CD8-positive, alpha-beta memory T cell (primary cell): ENCODE measurements around the gene SLC18A2. TPM values are rescaled to one million over a fixed set of nuclear protein-coding genes. Genes with fewer than 3 reads are reported as not detected.

ENCODE experiments used
- CTCF ChIA-PET: fragments of 350-600 bp; sonication (Branson Sonifier 250); formaldehyde crosslinking; loops from one replicate; lab custom pipeline; 2021; ENCODE audit warnings: antibody characterized with exemption; lab: Charles Lee
- POLR2A ChIA-PET: fragments of 350-600 bp; sonication (Branson Sonifier 250); formaldehyde crosslinking; loops from one replicate; lab custom pipeline; 2021; ENCODE audit warnings: antibody characterized with exemption; lab: Charles Lee
- DNase-seq, 5 donors: peaks; one replicate each; pipeline versions ENCODE4 v3.0.0 to v3.0.0-alpha.2; 2020 to 2022; ENCODE audit warnings: mixed read lengths in 1 of 5
- H3K27ac ChIP-seq: one replicate; pipeline ENCODE4 v1.7.0; 2013; ENCODE audit warnings: low read depth, mild to moderate bottlenecking, low read length, moderate library complexity
- H3K27me3 ChIP-seq: 2 replicates; pipeline ENCODE4 v1.7.0; 2013; ENCODE audit warnings: low read length, mild to moderate bottlenecking; ENCODE audit not compliant: insufficient read depth, poor library complexity, severe bottlenecking
- H3K36me3 ChIP-seq: 2 replicates; pipeline ENCODE4 v1.7.0; 2013; ENCODE audit warnings: mild to moderate bottlenecking, low read length, moderate library complexity; ENCODE audit not compliant: insufficient read depth
- H3K4me1 ChIP-seq: 2 replicates; pipeline ENCODE4 v1.7.0; 2013; ENCODE audit warnings: mild to moderate bottlenecking, low read length, moderate library complexity; ENCODE audit not compliant: insufficient read depth
- H3K4me3 ChIP-seq: 2 replicates; pipeline ENCODE4 v1.7.0; 2013; ENCODE audit warnings: mild to moderate bottlenecking, low read length
- H3K9me3 ChIP-seq: 2 replicates; pipeline ENCODE4 v1.7.0; 2013; ENCODE audit warnings: mild to moderate bottlenecking, low read length
- H3K27ac Mint-ChIP-seq, 8 donors: one replicate each; pipeline ENCODE4 v1.8.0; 2020 to 2021; ENCODE audit warnings: mixed read lengths in 8 of 8, mild to moderate bottlenecking in 6 of 8, inconsistent platforms in 3 of 8, moderate library complexity in 3 of 8
- H3K27me3 Mint-ChIP-seq, 2 donors: one replicate each; pipeline ENCODE4 v1.8.0; 2020 to 2021; ENCODE audit warnings: mixed read lengths in 2 of 2, mild to moderate bottlenecking in 1 of 2, moderate library complexity in 1 of 2
- H3K36me3 Mint-ChIP-seq, 3 donors: one replicate each; pipeline ENCODE4 v1.8.0; 2020 to 2021; ENCODE audit warnings: mixed read lengths in 3 of 3, inconsistent platforms in 1 of 3, mild to moderate bottlenecking in 1 of 3
- H3K4me1 Mint-ChIP-seq, 3 donors: one replicate each; pipeline ENCODE4 v1.8.0; 2020 to 2021; ENCODE audit warnings: mixed read lengths in 3 of 3, inconsistent platforms in 1 of 3, mild to moderate bottlenecking in 1 of 3
- H3K4me3 Mint-ChIP-seq, 7 donors: one replicate each; pipeline ENCODE4 v1.8.0; 2020 to 2021; ENCODE audit warnings: mixed read lengths in 7 of 7, mild to moderate bottlenecking in 6 of 7, moderate library complexity in 4 of 7, inconsistent platforms in 2 of 7
- H3K9me3 Mint-ChIP-seq, 5 donors: one replicate each; pipeline ENCODE4 v1.8.0; 2020 to 2022; ENCODE audit warnings: mixed read lengths in 5 of 5, mild to moderate bottlenecking in 3 of 5, moderate library complexity in 2 of 5, inconsistent platforms in 1 of 5
- polyA plus RNA-seq: library from polyadenylated mRNA; unstranded; fragments of 300-500 nt; fragmentation: Illumina TruSeq; gene quantifications from one replicate; pipeline ENCODE4 v1.2.3, GENCODE V29; 2021
- total RNA-seq, 2 experiments: library from RNA; stranded (reverse); gene quantifications; one replicate each; pipeline ENCODE4 v1.2.3, GENCODE V29; 2021

The SLC18A2 gene
- total and polyA plus RNA-seq, 3 experiments from 2014 or later: 0.07 to 0.08 TPM; not detected in 1

DNA sequence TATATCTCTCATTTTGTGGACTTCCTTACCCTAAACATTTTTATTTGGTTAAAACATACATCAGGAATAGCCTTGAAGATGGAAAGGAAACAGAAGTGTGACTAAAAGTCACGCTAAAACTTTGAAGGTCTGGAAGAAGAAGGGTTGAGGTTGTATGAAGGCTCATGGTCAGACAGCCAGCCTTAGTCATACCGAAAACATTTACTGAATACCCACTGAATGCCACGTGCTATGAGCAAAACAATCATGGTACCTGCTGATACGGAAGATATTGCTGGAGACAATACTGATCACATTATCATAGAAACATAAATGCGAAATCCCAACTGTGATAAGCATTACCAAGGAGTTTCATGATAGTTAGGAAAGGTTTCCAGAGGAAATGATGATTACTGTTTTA is 70.3 kb downstream of the SLC18A2 start:
- Histone ChIP-seq H3K36me3 (no peaks in the 10 kb centered on the region), H3K4me1 (no peaks in the 10 kb centered on the region), H3K4me3 (no peak overlapping the region), H3K27ac (no peak overlapping the region), H3K9me3 (no peaks in the 10 kb centered on the region), H3K27me3 (no peaks in the 10 kb centered on the region)
- Mint-ChIP-seq H3K9me3 (no peaks in the 10 kb centered on the region), H3K4me1 (peaks cover 21 to 53% (median 49%) of the 10 kb centered on the region in 3 donors), H3K27ac (no peak overlapping the region), H3K27me3 (no peaks in the 10 kb centered on the region), H3K36me3 (peaks cover 10 to 45% (median 25%) of the 10 kb centered on the region in 3 donors), H3K4me3 (no peak overlapping the region)
- CTCF ChIA-PET: no interaction called here
- no peak for DNase-seq
- POLR2A ChIA-PET: no interaction called here

- CTCF ChIA-PET: no interaction called here
- peaks cover 10 to 51% (median 25%) of the 10 kb centered on the region in 3 donors for H3K36me3 Mint-ChIP-seq
These were observed 71.5 kb downstream of the SLC18A2 start for GRCh38 chr10:117312430-117312829.

DNA sequence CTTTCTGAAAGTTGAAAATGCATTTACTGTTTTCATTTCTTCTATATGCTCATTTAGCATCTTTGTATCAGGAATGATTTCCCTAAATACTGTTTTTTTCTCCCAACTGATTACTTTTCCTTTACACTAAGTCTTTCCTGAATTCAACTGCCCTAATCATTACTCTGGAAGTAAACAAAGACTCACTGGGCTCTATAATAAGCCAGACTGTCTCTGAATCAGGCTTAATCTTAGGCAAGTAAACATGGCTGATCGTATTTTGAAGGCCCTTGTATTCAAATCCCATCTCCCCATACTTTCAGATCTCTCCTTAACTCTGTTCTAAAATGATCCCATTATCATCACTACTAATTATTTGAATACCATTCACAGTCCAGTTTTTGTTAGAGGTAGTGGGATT is 72.7 kb downstream of the SLC18A2 start:
- no peak overlapping the region for H3K4me3 ChIP-seq
- DNase-seq: no peak
- Mint-ChIP-seq H3K27ac (no peak overlapping the region), H3K4me3 (no peak overlapping the region), H3K36me3 (peaks cover 14 to 61% (median 28%) of the 10 kb centered on the region in 3 donors), H3K27me3 (no peaks in the 10 kb centered on the region), H3K9me3 (no peaks in the 10 kb centered on the region), H3K4me1 (peaks cover 20 to 49% (median 45%) of the 10 kb centered on the region in 3 donors)
- no peak overlapping the region for H3K27ac ChIP-seq
- no peaks in the 10 kb centered on the region for H3K4me1 ChIP-seq
- no peaks in the 10 kb centered on the region for H3K36me3 ChIP-seq
- H3K9me3 ChIP-seq: no peaks in the 10 kb centered on the region
- H3K27me3 ChIP-seq: no peaks in the 10 kb centered on the region
- CTCF ChIA-PET: no interaction called here
- POLR2A ChIA-PET: no interaction called here

More at GRCh38 chr10:117312430-117312829, 71.5 kb downstream of the SLC18A2 start:
- Mint-ChIP-seq H3K27ac (no peak overlapping the region), H3K27me3 (no peaks in the 10 kb centered on the region), H3K4me1 (peaks cover 20 to 53% (median 49%) of the 10 kb centered on the region in 3 donors), H3K4me3 (no peak overlapping the region), H3K9me3 (no peaks in the 10 kb centered on the region)
- no peaks in the 10 kb centered on the region for H3K4me1 ChIP-seq
- no peak overlapping the region for H3K4me3 ChIP-seq
- H3K27me3 ChIP-seq: no peaks in the 10 kb centered on the region
- no peaks in the 10 kb centered on the region for H3K9me3 ChIP-seq
- POLR2A ChIA-PET: no interaction called here
- no peaks in the 10 kb centered on the region for H3K36me3 ChIP-seq
- no peak for DNase-seq
- no peak overlapping the region for H3K27ac ChIP-seq

GRCh38 chr10:117316701-117317100 is 75.8 kb downstream of the SLC18A2 start:
- no peak for DNase-seq
- Mint-ChIP-seq H3K27ac (no peak overlapping the region), H3K9me3 (no peaks in the 10 kb centered on the region), H3K4me1 (peaks cover 14 to 42% (median 34%) of the 10 kb centered on the region in 3 donors), H3K27me3 (no peaks in the 10 kb centered on the region), H3K36me3 (peaks cover 11 to 49% (median 23%) of the 10 kb centered on the region in 3 donors), H3K4me3 (no peak overlapping the region)
- no peaks in the 10 kb centered on the region for H3K27me3 ChIP-seq
- no peak overlapping the region for H3K4me3 ChIP-seq
- H3K36me3 ChIP-seq: no peaks in the 10 kb centered on the region
- H3K4me1 ChIP-seq: no peaks in the 10 kb centered on the region
- no peak overlapping the region for H3K27ac ChIP-seq
- no peaks in the 10 kb centered on the region for H3K9me3 ChIP-seq
- ChIA-PET CTCF (interaction anchor here (0.7 to 1.2 kb wide), 2 partner anchors 11 to 100 kb away, joined by 3 read pairs; no protein-coding TSS in a partner anchor), POLR2A (no interaction called here)

- H3K4me3 Mint-ChIP-seq: no peak overlapping the region
- CTCF ChIA-PET: interaction anchor here (1.3 to 3.0 kb wide), 4 partner anchors 23 to 102 kb away, joined by 3 to 24 read pairs (median 4); no protein-coding TSS in a partner anchor
- Histone ChIP-seq H3K27ac (no peak overlapping the region), H3K27me3 (no peaks in the 10 kb centered on the region), H3K36me3 (no peaks in the 10 kb centered on the region), H3K4me1 (no peaks in the 10 kb centered on the region), H3K9me3 (no peaks in the 10 kb centered on the region), H3K4me3 (no peak overlapping the region)
- H3K36me3 Mint-ChIP-seq: peaks cover 4 to 28% (median 9%) of the 10 kb centered on the region in 3 donors
- H3K9me3 Mint-ChIP-seq: no peaks in the 10 kb centered on the region
- POLR2A ChIA-PET: interaction anchor here (0.6 kb wide), 1 partner anchor 81 kb away, joined by 4 read pairs; no protein-coding TSS in a partner anchor
- H3K27ac Mint-ChIP-seq: peak overlapping the region in 1 of 8 donors; percentile 28
- no peaks in the 10 kb centered on the region for H3K27me3 Mint-ChIP-seq
- peaks cover 16 to 42% (median 26%) of the 10 kb centered on the region in 3 donors for H3K4me1 Mint-ChIP-seq
- no peak for DNase-seq
These were observed 78.0 kb downstream of the SLC18A2 start for GRCh38 chr10:117318909-117319308.

GRCh38 chr10:117320050-117320665 is 79.2 kb downstream of the SLC18A2 start:
- POLR2A ChIA-PET: interaction anchor here (0.5 kb wide), 1 partner anchor 1725 kb away, joined by 4 read pairs; no protein-coding TSS in a partner anchor
- Mint-ChIP-seq H3K4me3 (no peak overlapping the region), H3K36me3 (peaks cover 4 to 21% (median 5%) of the 10 kb centered on the region in 3 donors), H3K27me3 (no peaks in the 10 kb centered on the region), H3K27ac (peak overlapping the region in 1 of 8 donors; percentile 20), H3K9me3 (no peaks in the 10 kb centered on the region), H3K4me1 (peaks cover 16 to 47% (median 29%) of the 10 kb centered on the region in 3 donors)
- H3K27me3 ChIP-seq: no peaks in the 10 kb centered on the region
- CTCF ChIA-PET: interaction anchor here (0.7 to 3.0 kb wide), 6 partner anchors 11 to 104 kb away, joined by 3 to 24 read pairs (median 4); no protein-coding TSS in a partner anchor
- H3K36me3 ChIP-seq: no peaks in the 10 kb centered on the region
- peak in 1 of 5 donors; percentile 5 for DNase-seq
- no peaks in the 10 kb centered on the region for H3K9me3 ChIP-seq
- no peak overlapping the region for H3K4me3 ChIP-seq
- no peaks in the 10 kb centered on the region for H3K4me1 ChIP-seq
- H3K27ac ChIP-seq: no peak overlapping the region

DNA sequence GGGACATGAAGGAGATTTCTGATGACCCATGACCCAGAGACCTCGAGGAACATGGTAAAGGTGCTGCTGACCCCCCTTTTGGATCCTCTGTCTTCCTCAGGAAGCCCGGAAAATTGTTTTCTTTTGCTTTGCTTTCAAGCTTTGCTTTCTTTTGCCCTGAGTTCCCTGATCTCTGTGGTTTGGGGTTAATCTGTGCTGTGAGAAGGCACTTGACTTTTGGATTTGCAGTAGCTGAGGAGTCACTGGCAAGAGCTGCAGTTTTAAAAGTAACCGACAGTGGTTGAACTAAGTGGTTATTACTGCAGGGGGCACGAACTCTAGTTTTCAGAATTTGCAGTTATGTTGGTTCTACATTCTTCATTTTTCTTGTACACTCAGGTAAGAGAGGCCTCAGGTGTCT is 81.3 kb downstream of the SLC18A2 start:
- H3K4me1 Mint-ChIP-seq: peaks cover 21 to 63% (median 42%) of the 10 kb centered on the region in 3 donors
- peaks cover 3 to 20% (median 4%) of the 10 kb centered on the region in 3 donors for H3K36me3 Mint-ChIP-seq
- Histone ChIP-seq H3K27ac (no peak overlapping the region), H3K4me3 (no peak overlapping the region), H3K27me3 (no peaks in the 10 kb centered on the region), H3K36me3 (no peaks in the 10 kb centered on the region), H3K9me3 (no peaks in the 10 kb centered on the region), H3K4me1 (no peaks in the 10 kb centered on the region)
- ChIA-PET POLR2A (no interaction called here), CTCF (no interaction called here)
- H3K27me3 Mint-ChIP-seq: no peaks in the 10 kb centered on the region
- no peak for DNase-seq
- no peaks in the 10 kb centered on the region for H3K9me3 Mint-ChIP-seq
- H3K27ac Mint-ChIP-seq: peak overlapping the region in 3 of 8 donors; percentile 9 to 64 (median 18)
- H3K4me3 Mint-ChIP-seq: no peak overlapping the region

- no peaks in the 10 kb centered on the region for H3K9me3 ChIP-seq
- no peaks in the 10 kb centered on the region for H3K36me3 ChIP-seq
- Mint-ChIP-seq H3K4me1 (peaks cover 30 to 77% (median 55%) of the 10 kb centered on the region in 3 donors), H3K27me3 (no peaks in the 10 kb centered on the region), H3K4me3 (no peak overlapping the region), H3K27ac (no peak overlapping the region), H3K36me3 (peaks cover 0 to 9% (median 0%) of the 10 kb centered on the region in 3 donors), H3K9me3 (no peaks in the 10 kb centered on the region)
- no peaks in the 10 kb centered on the region for H3K4me1 ChIP-seq
- ChIA-PET CTCF (interaction anchor here (2.5 kb wide), 1 partner anchor 108 kb away, joined by 7 read pairs; no protein-coding TSS in a partner anchor), POLR2A (no interaction called here)
- no peaks in the 10 kb centered on the region for H3K27me3 ChIP-seq
- no peak overlapping the region for H3K27ac ChIP-seq
- no peak overlapping the region for H3K4me3 ChIP-seq
- DNase-seq: no peak
These were observed 83.5 kb downstream of the SLC18A2 start for GRCh38 chr10:117324367-117324766.
